Ectodermal cell (in vitro differentiated cells): ENCODE data around the gene ATF4.

Experiments used
- H3K27ac ChIP-seq: 2 replicates; pipeline ENCODE4 v1.7.0; 2013; ENCODE audit warnings: mild to moderate bottlenecking, low read depth, low read length; ENCODE audit not compliant: insufficient read depth, poor library complexity, severe bottlenecking
- H3K27me3 ChIP-seq: 2 replicates; pipeline ENCODE4 v1.7.0; 2013; ENCODE audit warnings: mild to moderate bottlenecking, low read length; ENCODE audit not compliant: insufficient read depth, control insufficient read depth, poor library complexity, severe bottlenecking
- H3K36me3 ChIP-seq: one replicate; pipeline ENCODE4 v1.7.0; 2013; ENCODE audit warnings: low read length; ENCODE audit not compliant: control insufficient read depth, insufficient read depth
- H3K4me1 ChIP-seq: one replicate; pipeline ENCODE4 v1.7.0; 2013; ENCODE audit warnings: low read length; ENCODE audit not compliant: control insufficient read depth, insufficient read depth
- H3K4me3 ChIP-seq: 2 replicates; pipeline ENCODE4 v1.7.0; 2013; ENCODE audit warnings: low read depth, low read length, control low read depth; ENCODE audit not compliant: insufficient read depth
- H3K9me3 ChIP-seq: 2 replicates; pipeline ENCODE4 v1.7.0; 2013; ENCODE audit warnings: mild to moderate bottlenecking, low read length, moderate library complexity; ENCODE audit not compliant: control insufficient read depth
- WGBS, 2 experiments: methylation state at CpG; one replicate each; pipeline ENCODE4 v1.1.7; 2013; ENCODE audit warnings: missing lambda C conversion rate in 2 of 2; 5-methylcytosine and 5-hydroxymethylcytosine counted together

The ATF4 gene

DNA sequence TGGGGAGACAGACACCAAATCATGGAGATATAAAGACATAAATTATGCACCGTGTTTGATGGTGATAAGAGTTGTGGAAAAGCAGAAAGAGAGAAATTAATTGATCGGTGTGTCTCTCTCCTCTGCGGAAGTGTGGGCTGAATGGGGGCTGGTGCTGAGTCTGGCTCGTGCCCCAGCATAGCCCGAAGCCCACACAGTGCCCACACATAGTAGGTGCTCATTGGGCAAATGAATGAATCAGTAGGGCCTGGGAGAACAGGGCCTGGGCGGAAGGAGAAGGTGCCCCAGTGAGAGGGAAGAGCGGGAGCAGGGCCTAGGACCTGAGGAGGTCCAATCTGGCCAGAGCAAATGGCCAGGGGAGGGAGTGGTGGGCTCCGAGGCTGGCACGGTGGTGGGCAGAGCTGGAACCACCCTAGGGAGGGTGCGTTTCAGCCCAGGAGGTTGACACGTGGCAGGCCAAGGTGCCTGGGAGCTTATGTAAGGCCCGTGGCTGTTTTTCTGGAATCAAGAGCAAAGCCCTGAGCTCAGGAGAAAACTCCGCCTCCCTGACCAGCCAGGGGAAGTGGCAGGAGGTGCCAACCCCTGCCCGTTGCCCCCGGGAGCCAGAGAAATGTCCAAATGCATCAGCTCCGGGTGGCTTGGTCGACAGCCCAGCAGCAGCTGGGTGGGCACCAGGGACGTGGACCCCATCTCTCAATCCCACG is 48.1 kb downstream of the ATF4 start:
- Histone ChIP-seq H3K36me3 (no peaks in the 10 kb centered on the region), H3K4me3 (no peak overlapping the region), H3K9me3 (no peaks in the 10 kb centered on the region), H3K27me3 (no peaks in the 10 kb centered on the region), H3K27ac (no peak overlapping the region), H3K4me1 (no peaks in the 10 kb centered on the region)
- WGBS, 2 experiments: 93% methylated on average over 19 of the region's 19 CpGs

DNA sequence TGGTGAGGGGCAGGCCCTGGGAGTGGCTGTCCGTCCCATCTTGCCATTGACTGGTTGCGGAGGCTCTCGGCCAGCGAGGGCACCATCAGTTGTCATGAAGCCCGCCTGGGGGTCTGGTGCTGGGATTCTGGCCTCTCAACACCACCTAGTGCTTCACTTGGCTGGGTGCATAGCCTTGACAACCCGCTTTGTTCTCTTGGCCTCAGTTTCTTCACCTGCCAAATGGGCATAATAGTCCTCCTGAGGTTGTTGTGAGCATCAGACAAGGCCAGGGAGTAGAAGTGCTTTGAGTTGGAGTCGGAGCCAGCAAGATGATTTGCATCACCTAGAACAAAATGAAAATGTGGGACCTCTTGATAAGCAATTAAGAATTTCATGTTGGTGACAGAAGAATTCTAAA is 48.7 kb downstream of the ATF4 start:
- 93 to 94% methylated on average over 7 of the region's 7 CpGs for WGBS, 2 experiments
- Histone ChIP-seq H3K4me1 (no peaks in the 10 kb centered on the region), H3K27ac (no peak overlapping the region), H3K36me3 (no peaks in the 10 kb centered on the region), H3K4me3 (no peak overlapping the region), H3K9me3 (no peaks in the 10 kb centered on the region), H3K27me3 (no peaks in the 10 kb centered on the region)

GRCh38 chr22:39570226-39570625 is 49.9 kb downstream of the ATF4 start:
- Histone ChIP-seq H3K4me1 (no peaks in the 10 kb centered on the region), H3K27ac (no peak overlapping the region), H3K36me3 (no peaks in the 10 kb centered on the region), H3K9me3 (no peaks in the 10 kb centered on the region), H3K4me3 (no peak overlapping the region), H3K27me3 (no peaks in the 10 kb centered on the region)
- 92 to 94% methylated on average over 2 of the region's 3 CpGs for WGBS, 2 experiments

DNA sequence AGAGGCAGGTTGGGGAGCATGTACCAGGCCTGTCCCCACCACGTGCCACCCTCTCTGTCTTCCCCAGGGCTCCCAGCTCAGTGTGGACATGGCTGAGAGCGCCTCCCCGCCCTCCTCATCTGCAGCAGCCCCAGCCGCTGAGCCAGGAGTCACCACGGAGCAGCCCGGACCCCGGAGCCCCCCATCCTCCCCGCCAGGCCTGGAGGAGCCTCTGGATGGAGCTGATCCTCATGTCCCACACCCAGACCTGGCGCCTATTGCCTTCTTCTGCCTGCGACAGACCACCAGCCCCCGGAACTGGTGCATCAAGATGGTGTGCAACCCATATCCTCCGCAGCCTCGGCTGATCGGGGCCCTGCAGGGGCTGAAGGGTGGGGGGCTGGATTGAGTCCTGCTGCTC is 50.3 kb downstream of the ATF4 start, which contains the start of gene CACNA1I:
TSS of gene CACNA1I (plus strand) at position 89 of the 400 bp plus-strand sequence. CDS start at position 89, 0 bp downstream.
- Histone ChIP-seq H3K4me1 (no peaks in the 10 kb centered on the region), H3K27me3 (no peaks in the 10 kb centered on the region), H3K4me3 (no peak within 1 kb of the TSS), H3K9me3 (no peaks in the 10 kb centered on the region), H3K27ac (no peak within 1 kb of the TSS), H3K36me3 (no peaks in the 10 kb centered on the region)
- WGBS, 2 experiments: 92 to 93% methylated on average over 14 of the region's 14 CpGs

GRCh38 chr22:39571538-39571937 is 51.2 kb downstream of the ATF4 start:
- 86% methylated on average over 1 of the region's 1 CpG for WGBS, 2 experiments
- Histone ChIP-seq H3K4me1 (no peaks in the 10 kb centered on the region), H3K4me3 (no peak overlapping the region), H3K9me3 (no peaks in the 10 kb centered on the region), H3K27ac (no peak overlapping the region), H3K27me3 (no peaks in the 10 kb centered on the region), H3K36me3 (no peaks in the 10 kb centered on the region)
